Subcutaneous abdominal adipose tissue (tissue), 5 donors: ENCODE measurements around the gene THAP7.

Experiments
- H3K27ac ChIP-seq: one replicate; pipeline ENCODE4 v1.7.0; 2013; ENCODE audit warnings: low read depth, mild to moderate bottlenecking, inconsistent platforms, low read length, moderate library complexity
- H3K27me3 ChIP-seq, 5 donors: one replicate each; pipeline ENCODE4 v1.7.0; 2013; ENCODE audit warnings: low read length in 5 of 5, inconsistent platforms in 1 of 5; ENCODE audit not compliant: control insufficient read depth in 5 of 5, insufficient read depth in 4 of 5
- H3K36me3 ChIP-seq, 5 donors: one replicate each; pipeline ENCODE4 v1.7.0; 2013; ENCODE audit warnings: low read length in 5 of 5; ENCODE audit not compliant: control insufficient read depth in 5 of 5, insufficient read depth in 5 of 5
- H3K4me1 ChIP-seq, 5 donors: one replicate each; pipeline ENCODE4 v1.7.0; 2013; ENCODE audit warnings: low read length in 5 of 5, mild to moderate bottlenecking in 3 of 5, moderate library complexity in 1 of 5; ENCODE audit not compliant: control insufficient read depth in 5 of 5, insufficient read depth in 5 of 5
- H3K4me3 ChIP-seq, 5 donors: one replicate each; pipeline ENCODE4 v1.7.0; 2013; ENCODE audit warnings: low read length in 5 of 5, low read depth in 1 of 5
- H3K9ac ChIP-seq, 5 donors: one replicate each; pipeline ENCODE4 v1.7.0; 2013; ENCODE audit warnings: low read length in 5 of 5, mild to moderate bottlenecking in 4 of 5, moderate library complexity in 3 of 5
- H3K9me3 ChIP-seq, 5 donors: one replicate each; pipeline ENCODE4 v1.7.0; 2013; ENCODE audit warnings: low read length in 5 of 5; ENCODE audit not compliant: control insufficient read depth in 5 of 5
- donor health status: healthy.
- donor health status: healthy.
- donor health status: healthy.
- donor health status: healthy.
- donor health status: healthy.

THAP7 gene

DNA sequence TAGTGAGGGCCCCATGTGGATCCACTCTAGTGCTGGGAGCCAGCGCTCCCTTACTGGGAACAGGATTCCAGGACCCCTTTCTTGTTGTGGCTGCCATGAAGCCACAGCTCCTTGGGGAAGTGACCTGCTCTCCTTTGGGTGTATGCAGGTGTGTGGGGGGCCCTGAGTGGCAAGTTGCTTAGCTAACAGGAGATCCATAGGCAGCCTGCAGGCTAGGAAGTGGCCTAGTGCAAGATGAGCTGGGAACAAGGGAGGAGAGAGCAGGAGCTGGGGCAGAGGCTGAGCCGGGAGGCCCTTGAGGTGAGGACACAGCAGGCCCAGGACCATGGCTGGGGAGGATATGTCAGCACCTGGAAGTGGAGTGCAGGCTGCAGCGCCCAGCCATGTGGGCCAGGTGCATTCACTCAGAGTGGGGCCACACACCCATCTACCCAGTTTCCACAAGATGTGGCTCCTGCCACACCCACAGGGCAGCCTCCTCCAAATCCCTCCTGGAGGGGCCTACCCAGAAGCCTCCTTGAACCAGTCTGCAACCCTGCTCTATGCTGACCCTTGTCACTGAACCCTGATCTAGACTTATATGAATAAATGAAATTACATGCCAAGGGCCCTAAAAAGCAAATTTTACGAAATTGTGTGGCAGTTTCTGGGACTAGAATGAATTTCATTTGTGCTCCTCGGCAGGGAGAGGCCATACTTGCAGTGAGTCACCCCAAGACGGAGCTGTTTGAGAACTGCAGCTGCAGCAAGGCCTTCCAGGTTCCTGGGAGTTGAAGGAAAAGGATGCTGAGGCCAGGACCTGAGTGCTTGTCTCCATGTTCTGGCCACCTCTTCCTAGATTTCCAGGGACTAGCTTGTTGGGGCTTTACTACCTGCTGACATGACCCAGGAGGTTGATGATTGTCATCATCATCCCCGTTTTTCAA lies 3.2 kb downstream of the THAP7 start:
- peaks cover 0 to 65% (median 59%) of the 10 kb centered on the region in 5 donors for H3K36me3 ChIP-seq
- H3K27ac ChIP-seq = no peak overlapping the region

DNA sequence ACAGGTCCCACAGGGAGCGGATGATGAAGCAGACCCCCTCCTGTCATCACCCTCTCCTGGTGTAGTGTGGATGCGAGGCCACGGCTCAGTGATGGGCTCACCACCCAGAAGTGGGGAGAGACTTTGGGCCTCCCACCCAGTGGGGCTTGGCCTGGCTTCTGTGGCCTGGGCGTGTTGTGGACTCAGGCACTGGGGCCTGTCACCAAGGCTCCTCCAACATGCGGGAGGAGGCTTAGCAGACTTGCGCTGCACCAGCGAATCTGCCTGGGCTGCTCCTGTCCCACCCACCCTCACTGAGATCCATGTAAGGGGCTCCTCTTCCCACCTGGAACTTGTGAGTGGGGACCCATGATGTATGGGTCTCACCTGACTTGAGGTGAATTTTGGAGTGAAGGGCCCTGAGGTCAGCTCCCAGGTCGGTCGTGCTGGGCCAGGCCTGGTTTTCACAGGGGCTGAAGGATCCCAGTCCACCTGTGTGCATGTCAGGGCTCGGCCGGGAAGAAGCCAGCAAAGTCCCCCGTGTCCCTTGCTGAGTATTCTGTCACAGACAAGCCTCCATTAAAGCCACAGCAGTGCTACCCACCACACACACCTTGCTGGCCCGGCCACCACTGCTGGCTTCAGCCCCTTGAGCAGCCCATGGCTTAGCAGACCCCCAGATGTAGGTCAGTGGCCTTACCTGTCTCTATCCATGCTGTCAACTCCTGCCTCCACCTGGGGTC lies 4.2 kb downstream of the THAP7 start:
- Histone ChIP-seq H3K4me1 (peaks cover 7 to 28% (median 22%) of the 10 kb centered on the region in 5 donors), H3K4me3 (no peak overlapping the region), H3K9ac (no peak overlapping the region), H3K27ac (no peak overlapping the region), H3K27me3 (no peaks in the 10 kb centered on the region), H3K36me3 (peaks cover 0 to 74% (median 69%) of the 10 kb centered on the region in 5 donors), H3K9me3 (no peaks in the 10 kb centered on the region)

More for the DNA sequence above, 3.2 kb downstream of the THAP7 start:
- H3K9ac ChIP-seq = peak overlapping the region in 1 of 5 donors; percentile 32
- H3K9me3 ChIP-seq = no peaks in the 10 kb centered on the region
- H3K4me3 ChIP-seq = no peak overlapping the region
- H3K4me1 ChIP-seq = peaks cover 10 to 37% (median 31%) of the 10 kb centered on the region in 5 donors
- no peaks in the 10 kb centered on the region for H3K27me3 ChIP-seq

DNA sequence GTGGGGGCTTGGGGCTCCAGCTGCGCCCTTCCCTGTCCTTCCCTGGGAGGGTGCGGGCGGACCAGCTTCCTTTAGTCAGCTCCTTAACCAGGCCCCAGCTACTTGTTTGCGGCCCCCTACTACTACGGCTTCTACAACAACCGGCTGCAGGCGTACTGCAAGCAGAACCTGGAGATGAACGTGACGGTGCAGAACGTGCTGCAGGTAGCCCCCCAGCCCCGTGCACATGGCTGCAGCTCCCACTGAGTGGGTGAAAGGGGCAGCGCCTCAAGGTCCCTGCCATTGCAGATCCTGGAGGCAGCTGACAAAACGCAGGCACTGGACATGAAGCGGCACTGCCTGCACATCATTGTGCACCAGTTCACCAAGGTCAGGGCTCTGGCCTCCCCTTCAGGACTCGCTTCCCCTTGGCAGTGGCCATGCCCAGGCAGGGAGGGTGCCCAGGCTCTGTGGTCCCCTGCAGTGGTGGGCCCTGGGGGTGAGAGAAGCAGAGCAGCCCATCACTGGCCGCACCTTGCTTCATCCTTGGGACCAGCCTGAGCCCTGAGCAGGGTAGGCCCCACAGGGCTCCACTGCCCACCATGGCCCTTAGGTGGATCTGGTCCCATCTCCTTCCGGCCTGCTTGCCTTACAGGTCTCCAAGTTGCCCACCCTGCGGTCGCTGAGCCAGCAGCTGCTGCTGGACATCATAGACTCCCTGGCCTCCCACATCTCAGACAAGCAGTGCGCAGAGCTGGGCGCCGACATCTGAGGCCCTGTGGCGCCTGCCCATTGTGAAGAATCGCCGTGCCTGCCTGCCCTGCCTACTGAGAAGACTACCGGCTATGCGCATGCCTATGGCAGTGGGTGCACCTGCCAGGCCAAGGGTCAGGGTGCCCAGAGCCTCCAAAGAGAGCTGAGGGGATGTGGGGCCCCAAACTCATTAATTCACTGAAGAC lies 5.1 kb downstream of the THAP7 start:
- Histone ChIP-seq H3K9me3 (no peaks in the 10 kb centered on the region), H3K27ac (no peak overlapping the region), H3K27me3 (no peaks in the 10 kb centered on the region), H3K36me3 (peaks cover 0 to 83% (median 77%) of the 10 kb centered on the region in 5 donors), H3K4me1 (peaks cover 7 to 23% (median 21%) of the 10 kb centered on the region in 5 donors), H3K4me3 (no peak overlapping the region), H3K9ac (no peak overlapping the region)

DNA sequence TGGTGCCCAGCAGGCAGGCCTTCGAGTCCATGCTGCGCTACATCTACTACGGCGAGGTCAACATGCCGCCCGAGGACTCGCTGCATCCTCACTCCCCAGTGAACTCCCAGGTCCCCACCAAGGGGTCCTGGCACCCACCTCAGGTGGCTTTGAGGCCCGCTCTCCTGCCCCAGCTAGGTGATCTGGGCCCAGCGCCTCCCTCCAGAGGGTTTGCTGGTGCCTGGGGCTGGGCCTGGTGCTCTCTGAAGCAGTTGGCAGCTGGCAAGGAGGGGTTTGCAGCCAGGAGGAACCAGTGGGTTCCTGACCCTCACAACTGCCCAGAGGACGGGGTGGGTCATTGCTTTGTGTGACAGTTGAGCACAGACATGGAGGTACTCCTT lies 5.9 kb downstream of the THAP7 start:
- Histone ChIP-seq H3K9ac (no peak overlapping the region), H3K9me3 (no peaks in the 10 kb centered on the region), H3K27ac (no peak overlapping the region), H3K36me3 (peaks cover 0 to 91% (median 85%) of the 10 kb centered on the region in 5 donors), H3K4me3 (no peak overlapping the region), H3K4me1 (peaks cover 6 to 17% (median 15%) of the 10 kb centered on the region in 5 donors), H3K27me3 (no peaks in the 10 kb centered on the region)

DNA sequence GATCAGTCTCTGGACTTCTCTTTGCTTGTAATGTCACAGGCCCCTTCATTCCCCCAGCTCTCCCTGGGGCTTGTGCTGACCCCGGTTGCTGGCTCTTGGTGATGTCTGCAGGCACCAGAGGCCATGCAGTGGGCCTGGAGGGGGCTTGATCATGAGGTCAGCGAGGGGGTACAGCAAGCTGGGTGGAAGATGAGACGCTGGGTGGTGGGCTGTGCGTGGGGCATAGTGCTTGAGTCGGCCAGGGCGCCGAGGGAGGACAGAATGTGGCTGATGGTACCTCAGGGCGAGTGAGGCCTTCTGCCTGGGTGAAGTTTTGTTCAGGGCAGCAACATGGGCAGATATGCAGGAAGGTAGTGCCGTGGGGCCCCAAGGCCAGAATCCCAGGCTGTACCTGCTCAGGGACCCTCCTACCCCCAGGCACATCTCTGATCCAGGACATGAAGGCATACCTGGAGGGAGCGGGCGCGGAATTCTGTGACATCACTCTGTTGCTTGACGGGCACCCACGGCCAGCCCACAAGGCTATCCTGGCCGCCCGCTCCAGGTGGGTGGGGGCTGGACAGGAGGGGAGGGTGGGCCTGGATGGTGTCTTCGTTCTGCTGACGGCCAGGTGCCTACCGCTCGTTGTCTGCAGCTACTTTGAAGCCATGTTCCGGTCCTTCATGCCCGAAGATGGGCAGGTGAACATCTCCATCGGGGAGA lies 6.4 kb downstream of the THAP7 start:
- peaks cover 0 to 97% (median 91%) of the 10 kb centered on the region in 5 donors for H3K36me3 ChIP-seq
- no peak overlapping the region for H3K27ac ChIP-seq
- H3K4me3 ChIP-seq = no peak overlapping the region
- H3K27me3 ChIP-seq = no peaks in the 10 kb centered on the region
- peaks cover under 1 to 12% (median 10%) of the 10 kb centered on the region in 5 donors for H3K4me1 ChIP-seq
- H3K9me3 ChIP-seq = no peaks in the 10 kb centered on the region
- no peak overlapping the region for H3K9ac ChIP-seq

DNA sequence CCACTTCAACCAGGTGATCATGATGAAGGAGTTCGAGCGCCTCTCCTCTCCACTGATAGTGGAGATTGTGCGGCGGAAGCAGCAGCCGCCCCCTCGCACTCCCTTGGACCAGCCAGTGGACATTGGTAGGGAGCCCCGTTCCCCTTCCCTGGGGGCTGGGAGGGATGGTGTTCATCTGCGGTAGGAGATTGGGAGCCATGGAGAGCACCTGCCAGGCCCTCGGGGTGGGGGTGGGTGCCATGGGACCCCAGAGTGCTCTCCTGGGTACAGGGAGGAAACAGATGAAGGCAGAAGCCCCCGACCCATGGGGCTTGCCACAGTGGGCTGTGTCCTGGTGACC lies 7.0 kb downstream of the THAP7 start:
- H3K36me3 ChIP-seq = peaks cover 0 to 96% (median 86%) of the 10 kb centered on the region in 5 donors
- H3K27me3 ChIP-seq = no peaks in the 10 kb centered on the region
- peaks cover 0 to 6% (median 4%) of the 10 kb centered on the region in 5 donors for H3K4me1 ChIP-seq
- H3K9ac ChIP-seq = no peak overlapping the region
- no peak overlapping the region for H3K27ac ChIP-seq
- no peak overlapping the region for H3K4me3 ChIP-seq
- no peaks in the 10 kb centered on the region for H3K9me3 ChIP-seq

DNA sequence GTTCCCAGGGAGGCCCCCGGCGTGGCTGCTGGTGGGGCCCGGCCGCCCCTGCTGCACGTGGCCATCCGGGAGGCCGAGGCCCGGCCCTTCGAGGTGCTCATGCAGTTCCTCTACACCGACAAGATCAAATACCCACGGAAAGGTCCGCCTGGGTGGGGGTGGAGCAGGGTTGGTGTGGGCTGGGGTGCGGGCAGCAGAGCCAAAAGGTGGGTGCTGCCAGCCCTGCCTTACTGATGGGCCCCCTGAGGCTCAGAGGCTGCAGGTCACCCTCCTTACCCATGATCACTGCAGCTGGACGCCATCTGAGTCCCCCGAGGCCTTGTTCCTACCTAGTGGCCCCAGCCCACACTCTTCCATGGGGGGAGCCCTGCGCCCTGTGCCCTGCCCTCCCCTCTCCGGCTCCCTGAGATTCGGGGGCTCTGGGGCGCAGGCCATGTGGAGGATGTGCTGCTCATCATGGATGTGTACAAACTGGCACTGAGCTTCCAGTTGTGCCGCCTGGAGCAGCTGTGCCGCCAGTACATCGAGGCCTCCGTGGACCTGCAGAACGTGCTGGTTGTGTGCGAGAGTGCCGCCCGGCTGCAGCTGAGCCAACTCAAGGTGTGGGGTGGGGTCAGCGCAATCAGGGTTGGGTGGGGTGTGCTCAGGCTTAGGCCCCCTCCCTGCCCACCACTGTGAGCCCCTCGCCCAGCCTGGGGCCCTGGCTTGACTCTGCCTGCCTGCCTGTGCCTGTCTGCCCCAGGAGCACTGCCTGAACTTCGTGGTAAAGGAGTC lies 7.6 kb downstream of the THAP7 start:
- Histone ChIP-seq H3K4me1 (peaks cover 0 to under 1% (median 0%) of the 10 kb centered on the region in 5 donors), H3K27ac (no peak overlapping the region), H3K4me3 (no peak overlapping the region), H3K9me3 (no peaks in the 10 kb centered on the region), H3K9ac (no peak overlapping the region), H3K27me3 (no peaks in the 10 kb centered on the region), H3K36me3 (peaks cover 0 to 91% (median 83%) of the 10 kb centered on the region in 5 donors)

DNA sequence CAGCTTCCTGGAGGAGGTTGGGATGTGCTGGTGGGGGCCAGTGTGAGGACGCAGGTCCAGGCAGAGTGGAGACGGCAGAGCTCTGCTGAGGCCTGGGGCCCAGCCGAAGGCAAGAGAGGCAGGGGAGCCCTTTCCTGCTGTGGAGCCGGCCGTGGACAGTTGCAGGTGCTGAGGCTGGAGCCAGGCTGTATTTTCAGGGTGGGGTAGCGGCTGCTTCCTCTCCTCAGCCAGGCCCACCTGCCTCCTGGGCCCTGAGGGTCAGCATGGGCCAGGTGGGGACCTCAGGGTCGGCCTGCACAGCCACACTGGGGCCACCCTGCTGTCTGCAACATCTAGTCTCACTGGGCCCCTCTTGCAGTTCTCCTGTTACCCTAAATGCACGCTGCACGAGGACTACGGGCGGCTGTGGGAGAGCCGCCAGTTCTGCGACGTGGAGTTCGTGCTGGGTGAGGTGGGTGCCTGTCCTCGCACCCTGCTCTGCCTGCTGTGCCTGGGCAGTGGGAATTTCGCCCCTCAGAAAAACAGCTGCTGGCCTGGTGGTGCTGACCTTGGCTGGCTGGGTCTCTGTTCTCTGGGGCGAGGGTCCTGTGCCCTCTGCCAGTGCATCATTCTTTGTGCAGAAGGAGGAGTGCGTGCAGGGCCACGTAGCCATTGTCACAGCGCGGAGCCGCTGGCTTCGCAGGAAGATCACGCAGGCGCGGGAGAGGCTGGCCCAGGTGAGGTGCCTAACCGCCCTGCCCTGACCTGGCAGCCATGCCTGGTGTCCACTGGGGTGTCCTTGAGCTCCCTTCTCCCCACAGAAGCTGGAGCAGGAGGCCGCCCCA lies 8.4 kb downstream of the THAP7 start:
- Histone ChIP-seq H3K9me3 (no peaks in the 10 kb centered on the region), H3K27me3 (no peaks in the 10 kb centered on the region), H3K4me3 (no peak overlapping the region), H3K36me3 (peaks cover 0 to 90% (median 84%) of the 10 kb centered on the region in 5 donors), H3K27ac (no peak overlapping the region), H3K9ac (no peak overlapping the region), H3K4me1 (no peaks in the 10 kb centered on the region)
